HG03066 (cell line): ENCODE measurements around the gene LEFTY2.
"Not testable (repeated sequence)": the region's sequence is repeated elsewhere in the genome, so short reads cannot be mapped to it uniquely, and the experiment has no call there.

Experiments
- ATAC-seq: cut with Tn5 transposase; IDR thresholded peaks from one replicate; pipeline ENCODE4 v1.9.1; 2021; ENCODE audit warnings: low read depth; ENCODE audit not compliant: unreplicated experiment

The LEFTY2 gene

GRCh38 chr1:225933072-225933471 is 7.9 kb downstream of the LEFTY2 start:
- ATAC-seq: no peak

GRCh38 chr1:225931270-225932136 is 9.5 kb downstream of the LEFTY2 start:
- no peak for ATAC-seq

GRCh38 chr1:225930566-225930965 is 10.5 kb downstream of the LEFTY2 start:
- ATAC-seq: no peak

- ATAC-seq: not testable (repeated sequence)
Measured at GRCh38 chr1:225929462-225929861, 11.6 kb downstream of the LEFTY2 start.

- ATAC-seq: no peak
Measured at GRCh38 chr1:225928186-225929175, 12.5 kb downstream of the LEFTY2 start.

GRCh38 chr1:225926551-225927113 is 14.4 kb downstream of the LEFTY2 start:
- ATAC-seq: no peak

- peak; percentile 98 for ATAC-seq
Measured at GRCh38 chr1:225923692-225924555, 17.1 kb downstream of the LEFTY2 start, which contains the start of gene PYCR2. PYCR2 (minus strand) TSS chr1:225924250; CDS start chr1:225924110, 140 bp downstream.

GRCh38 chr1:225923381-225923691 is 17.7 kb downstream of the LEFTY2 start:
- ATAC-seq: no peak

- no peak for ATAC-seq
Measured at GRCh38 chr1:225921734-225922709, 19.0 kb downstream of the LEFTY2 start.

GRCh38 chr1:225919906-225920305 is 21.1 kb downstream of the LEFTY2 start:
- ATAC-seq: no peak

- no peak for ATAC-seq
Measured at GRCh38 chr1:225918280-225918679, 22.7 kb downstream of the LEFTY2 start.

GRCh38 chr1:225917536-225917935 is 23.5 kb downstream of the LEFTY2 start:
- ATAC-seq: no peak

- no peak for ATAC-seq
Measured at GRCh38 chr1:225917101-225917500, 23.9 kb downstream of the LEFTY2 start.

- no peak for ATAC-seq
Measured at GRCh38 chr1:225915538-225915991, 25.5 kb downstream of the LEFTY2 start.

- no peak for ATAC-seq
Measured at GRCh38 chr1:225914947-225915346, 26.1 kb downstream of the LEFTY2 start.

- ATAC-seq: no peak
Measured at GRCh38 chr1:225914391-225914790, 26.6 kb downstream of the LEFTY2 start.

GRCh38 chr1:225911191-225912130 is 29.6 kb downstream of the LEFTY2 start:
- ATAC-seq: no peak

GRCh38 chr1:225909477-225909876 is 31.5 kb downstream of the LEFTY2 start:
- no peak for ATAC-seq
